ENCODE measurements around the gene RNF34. TPM values are rescaled to one million over a fixed set of nuclear protein-coding genes. Genes with fewer than 3 reads are reported as not detected.

RNF34 gene
- total and polyA plus RNA-seq, 2 of the 13 experiments (the other 11 are each of a cell fraction or from before 2014, with no cell fraction given): 36.8 to 53.2 TPM

DNA sequence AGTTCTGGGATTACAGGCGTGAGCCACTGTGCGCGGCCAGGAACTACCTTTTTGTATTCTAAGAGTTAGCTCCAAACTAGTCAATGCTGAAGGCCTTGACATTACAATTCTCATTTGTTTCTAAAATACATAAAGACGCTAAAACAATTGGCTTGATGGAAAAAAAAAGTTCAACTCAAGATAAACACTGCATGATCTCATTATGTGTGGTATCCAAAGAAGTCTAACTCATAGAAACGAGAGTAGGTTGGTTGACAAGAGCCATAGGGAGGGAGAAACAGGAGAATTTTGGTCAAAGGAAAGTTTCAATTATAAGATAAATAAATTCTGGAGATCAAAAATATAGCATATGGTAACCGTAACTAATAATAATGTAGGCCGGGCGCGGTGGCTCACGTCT, 20.0 kb upstream of the RNF34 start:
- no peaks in the 10 kb centered on the region for H3K36me3 ChIP-seq (replicated peaks in 1 of 2; ENCODE audit: control insufficient read depth in 1 of 2, insufficient read depth in 2 of 2, low read length in 2 of 2)
- H2AFZ ChIP-seq (ENCODE audit: low read length): no peak overlapping the region
- DNase-seq (ENCODE audit: low spot score) (no peak), FAIRE-seq (no peak), ATAC-seq (no peak)
- no TSS peak for BruUV-seq (replicated peaks)
- no peak overlapping the region for H3K4me2 ChIP-seq (ENCODE audit: low read depth, low read length)
- POLR2A ChIA-PET: no interaction called here
- intact Hi-C loops (cut with micrococcal nuclease; ENCODE audit: unreplicated experiment) (no loop called here), in situ Hi-C loops (cut with HindIII; ENCODE audit: extremely low pct_ligation_motif_present, low pct_unique_long_range_greater_than_20kb) (no loop called here)
- H3K79me2 ChIP-seq (ENCODE audit: insufficient read depth, low read length): no peaks in the 10 kb centered on the region
- H3K4me3 ChIP-seq (replicated peaks in 1 of 3; ENCODE audit: insufficient read depth in 1 of 3, low read depth in 2 of 3, low read length in 3 of 3): no peak overlapping the region
- no peak overlapping the region for H3K9ac ChIP-seq (ENCODE audit: insufficient read depth, low read depth, low read length)
- H3K9me3 ChIP-seq (ENCODE audit: low read length): no peaks in the 10 kb centered on the region
- H4K20me1 ChIP-seq (ENCODE audit: insufficient read depth, low read length): no peaks in the 10 kb centered on the region
- TF ChIP-seq, protein P1, sequence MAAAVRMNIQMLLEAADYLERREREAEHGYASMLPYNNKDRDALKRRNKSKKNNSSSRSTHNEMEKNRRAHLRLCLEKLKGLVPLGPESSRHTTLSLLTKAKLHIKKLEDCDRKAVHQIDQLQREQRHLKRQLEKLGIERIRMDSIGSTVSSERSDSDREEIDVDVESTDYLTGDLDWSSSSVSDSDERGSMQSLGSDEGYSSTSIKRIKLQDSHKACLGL (CRISPR knock-in tag; IDR thresholded peaks at IDR 0.05): no peak
- TF ChIP-seq SOX13 (IDR thresholded peaks at IDR 0.05) (no peak), SOX13 (CRISPR knock-in tag; conservative IDR thresholded peaks at IDR 0.05 in 1 of 2, IDR thresholded peaks at IDR 0.05 in 1 of 2) (peak in 1 of 2 experiments; percentile 36; a peak in 1 of 4 replicates)
- TF ChIP-seq, protein P2, sequence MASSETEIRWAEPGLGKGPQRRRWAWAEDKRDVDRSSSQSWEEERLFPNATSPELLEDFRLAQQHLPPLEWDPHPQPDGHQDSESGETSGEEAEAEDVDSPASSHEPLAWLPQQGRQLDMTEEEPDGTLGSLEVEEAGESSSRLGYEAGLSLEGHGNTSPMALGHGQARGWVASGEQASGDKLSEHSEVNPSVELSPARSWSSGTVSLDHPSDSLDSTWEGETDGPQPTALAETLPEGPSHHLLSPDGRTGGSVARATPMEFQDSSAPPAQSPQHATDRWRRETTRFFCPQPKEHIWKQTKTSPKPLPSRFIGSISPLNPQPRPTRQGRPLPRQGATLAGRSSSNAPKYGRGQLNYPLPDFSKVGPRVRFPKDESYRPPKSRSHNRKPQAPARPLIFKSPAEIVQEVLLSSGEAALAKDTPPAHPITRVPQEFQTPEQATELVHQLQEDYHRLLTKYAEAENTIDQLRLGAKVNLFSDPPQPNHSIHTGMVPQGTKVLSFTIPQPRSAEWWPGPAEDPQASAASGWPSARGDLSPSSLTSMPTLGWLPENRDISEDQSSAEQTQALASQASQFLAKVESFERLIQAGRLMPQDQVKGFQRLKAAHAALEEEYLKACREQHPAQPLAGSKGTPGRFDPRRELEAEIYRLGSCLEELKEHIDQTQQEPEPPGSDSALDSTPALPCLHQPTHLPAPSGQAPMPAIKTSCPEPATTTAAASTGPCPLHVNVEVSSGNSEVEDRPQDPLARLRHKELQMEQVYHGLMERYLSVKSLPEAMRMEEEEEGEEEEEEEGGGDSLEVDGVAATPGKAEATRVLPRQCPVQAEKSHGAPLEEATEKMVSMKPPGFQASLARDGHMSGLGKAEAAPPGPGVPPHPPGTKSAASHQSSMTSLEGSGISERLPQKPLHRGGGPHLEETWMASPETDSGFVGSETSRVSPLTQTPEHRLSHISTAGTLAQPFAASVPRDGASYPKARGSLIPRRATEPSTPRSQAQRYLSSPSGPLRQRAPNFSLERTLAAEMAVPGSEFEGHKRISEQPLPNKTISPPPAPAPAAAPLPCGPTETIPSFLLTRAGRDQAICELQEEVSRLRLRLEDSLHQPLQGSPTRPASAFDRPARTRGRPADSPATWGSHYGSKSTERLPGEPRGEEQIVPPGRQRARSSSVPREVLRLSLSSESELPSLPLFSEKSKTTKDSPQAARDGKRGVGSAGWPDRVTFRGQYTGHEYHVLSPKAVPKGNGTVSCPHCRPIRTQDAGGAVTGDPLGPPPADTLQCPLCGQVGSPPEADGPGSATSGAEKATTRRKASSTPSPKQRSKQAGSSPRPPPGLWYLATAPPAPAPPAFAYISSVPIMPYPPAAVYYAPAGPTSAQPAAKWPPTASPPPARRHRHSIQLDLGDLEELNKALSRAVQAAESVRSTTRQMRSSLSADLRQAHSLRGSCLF (CRISPR knock-in tag; IDR thresholded peaks at IDR 0.05; ENCODE audit: borderline replicate concordance): no peak
- peaks cover 31% of the 10 kb centered on the region for H3K4me1 ChIP-seq (ENCODE audit: insufficient read depth, low read length)
- CTCF ChIA-PET (ENCODE audit: low intra/inter-chr PET ratio, low total read pairs): no interaction called here
- H3K27ac ChIP-seq (ENCODE audit: extremely low read length, insufficient read depth, low read length): no peak overlapping the region
- no peaks in the 10 kb centered on the region for H3K27me3 ChIP-seq (ENCODE audit: control insufficient read depth in 1 of 2, insufficient read depth in 2 of 2, low read length in 2 of 2)
- WGBS (ENCODE audit: low lambda C conversion rate): 77% methylated on average over 10 of the region's 10 CpGs
